ENCODE data around the gene GPR42.
"Not testable (repeated sequence)": the region's sequence is repeated elsewhere in the genome, so short reads cannot be mapped to it uniquely, and the experiment has no call there.

GPR42 gene

GRCh38 chr19:35369522-35369921, 1.3 kb upstream of the GPR42 start:
- Mint-ChIP-seq H3K4me1 (ENCODE audit: low read depth) (peaks cover 3% of the 10 kb centered on the region), H3K36me3 (ENCODE audit: low read depth) (no peaks in the 10 kb centered on the region), H3K9me3 (no peaks in the 10 kb centered on the region), H3K27ac (no peak overlapping the region), H3K4me3 (no peak overlapping the region), H3K27me3 (peaks cover 27% of the 10 kb centered on the region)

- Mint-ChIP-seq H3K4me1 (ENCODE audit: low read depth) (peaks cover 18% of the 10 kb centered on the region), H3K4me3 (no peak overlapping the region), H3K27ac (no peak overlapping the region), H3K9me3 (no peaks in the 10 kb centered on the region), H3K36me3 (ENCODE audit: low read depth) (no peaks in the 10 kb centered on the region), H3K27me3 (peaks cover 15% of the 10 kb centered on the region)
Measured at GRCh38 chr19:35373492-35373891, 2.6 kb downstream of the GPR42 start.

GRCh38 chr19:35374031-35374430, 3.2 kb downstream of the GPR42 start:
- H3K27me3 Mint-ChIP-seq = peaks cover 13% of the 10 kb centered on the region
- H3K4me1 Mint-ChIP-seq (ENCODE audit: low read depth) = peaks cover 18% of the 10 kb centered on the region
- H3K4me3 Mint-ChIP-seq; H3K9me3 Mint-ChIP-seq; H3K27ac Mint-ChIP-seq; H3K36me3 Mint-ChIP-seq (ENCODE audit: low read depth): not testable (repeated sequence)

- no peak overlapping the region for H3K27ac Mint-ChIP-seq
- H3K27me3 Mint-ChIP-seq = peaks cover 13% of the 10 kb centered on the region
- no peaks in the 10 kb centered on the region for H3K9me3 Mint-ChIP-seq
- H3K36me3 Mint-ChIP-seq (ENCODE audit: low read depth) = no peaks in the 10 kb centered on the region
- H3K4me1 Mint-ChIP-seq (ENCODE audit: low read depth) = peaks cover 18% of the 10 kb centered on the region
- H3K4me3 Mint-ChIP-seq = no peak overlapping the region
Measured at GRCh38 chr19:35375505-35376307, 4.8 kb downstream of the GPR42 start.

GRCh38 chr19:35377656-35378055, 6.8 kb downstream of the GPR42 start:
- H3K9me3 Mint-ChIP-seq = no peaks in the 10 kb centered on the region
- H3K27me3 Mint-ChIP-seq = peaks cover 17% of the 10 kb centered on the region
- H3K36me3 Mint-ChIP-seq (ENCODE audit: low read depth) = no peaks in the 10 kb centered on the region
- no peak overlapping the region for H3K27ac Mint-ChIP-seq
- no peak overlapping the region for H3K4me3 Mint-ChIP-seq
- peaks cover 18% of the 10 kb centered on the region for H3K4me1 Mint-ChIP-seq (ENCODE audit: low read depth)

- no peaks in the 10 kb centered on the region for H3K9me3 Mint-ChIP-seq
- H3K4me3 Mint-ChIP-seq = no peak overlapping the region
- H3K27me3 Mint-ChIP-seq = peaks cover 21% of the 10 kb centered on the region
- H3K27ac Mint-ChIP-seq = no peak overlapping the region
- H3K4me1 Mint-ChIP-seq (ENCODE audit: low read depth) = peaks cover 18% of the 10 kb centered on the region
- H3K36me3 Mint-ChIP-seq (ENCODE audit: low read depth) = no peaks in the 10 kb centered on the region
Measured at GRCh38 chr19:35378356-35378755, 7.5 kb downstream of the GPR42 start.

GRCh38 chr19:35379545-35379944, 8.7 kb downstream of the GPR42 start:
- H3K27ac Mint-ChIP-seq = not testable (repeated sequence)

GRCh38 chr19:35379992-35380391, 9.1 kb downstream of the GPR42 start:
- Mint-ChIP-seq H3K4me1 (ENCODE audit: low read depth) (peaks cover 10% of the 10 kb centered on the region), H3K4me3 (no peak overlapping the region), H3K9me3 (no peaks in the 10 kb centered on the region), H3K27me3 (peaks cover 25% of the 10 kb centered on the region), H3K36me3 (ENCODE audit: low read depth) (no peaks in the 10 kb centered on the region), H3K27ac (no peak overlapping the region)

More at GRCh38 chr19:35379545-35379944, 8.7 kb downstream of the GPR42 start:
- Mint-ChIP-seq H3K27me3 (peaks cover 21% of the 10 kb centered on the region), H3K4me1 (ENCODE audit: low read depth) (peaks cover 15% of the 10 kb centered on the region)
- H3K36me3 Mint-ChIP-seq (ENCODE audit: low read depth); H3K4me3 Mint-ChIP-seq; H3K9me3 Mint-ChIP-seq: not testable (repeated sequence)

- H3K36me3 Mint-ChIP-seq (ENCODE audit: low read depth) = no peaks in the 10 kb centered on the region
- H3K4me1 Mint-ChIP-seq (ENCODE audit: low read depth) = peaks cover 5% of the 10 kb centered on the region
- no peak overlapping the region for H3K4me3 Mint-ChIP-seq
- H3K27me3 Mint-ChIP-seq = peaks cover 25% of the 10 kb centered on the region
- no peak overlapping the region for H3K27ac Mint-ChIP-seq
- no peaks in the 10 kb centered on the region for H3K9me3 Mint-ChIP-seq
Measured at GRCh38 chr19:35380450-35381124, 9.7 kb downstream of the GPR42 start.

- H3K4me1 Mint-ChIP-seq (ENCODE audit: low read depth) = peaks cover 5% of the 10 kb centered on the region
- H3K27ac Mint-ChIP-seq = no peak overlapping the region
- H3K36me3 Mint-ChIP-seq (ENCODE audit: low read depth) = no peaks in the 10 kb centered on the region
- peaks cover 1% of the 10 kb centered on the region for H3K9me3 Mint-ChIP-seq
- peaks cover 25% of the 10 kb centered on the region for H3K27me3 Mint-ChIP-seq
- no peak overlapping the region for H3K4me3 Mint-ChIP-seq
Measured at GRCh38 chr19:35381318-35381717, 10.4 kb downstream of the GPR42 start.

GRCh38 chr19:35381926-35382325, 11.1 kb downstream of the GPR42 start:
- H3K27me3 Mint-ChIP-seq = peaks cover 25% of the 10 kb centered on the region
- H3K36me3 Mint-ChIP-seq (ENCODE audit: low read depth) = peaks cover 1% of the 10 kb centered on the region
- no peak overlapping the region for H3K4me3 Mint-ChIP-seq
- H3K4me1 Mint-ChIP-seq (ENCODE audit: low read depth) = peaks cover 3% of the 10 kb centered on the region
- H3K27ac Mint-ChIP-seq = no peak overlapping the region
- H3K9me3 Mint-ChIP-seq = peaks cover 6% of the 10 kb centered on the region

GRCh38 chr19:35383536-35383935, 12.7 kb downstream of the GPR42 start:
- H3K27ac Mint-ChIP-seq = no peak overlapping the region

GRCh38 chr19:35388277-35389054, 17.6 kb downstream of the GPR42 start:
- H3K27me3 Mint-ChIP-seq = peaks cover 11% of the 10 kb centered on the region
- no peaks in the 10 kb centered on the region for H3K4me1 Mint-ChIP-seq (ENCODE audit: low read depth)
- no peak overlapping the region for H3K4me3 Mint-ChIP-seq
- H3K36me3 Mint-ChIP-seq (ENCODE audit: low read depth) = peaks cover 4% of the 10 kb centered on the region
- no peak overlapping the region for H3K27ac Mint-ChIP-seq
- H3K9me3 Mint-ChIP-seq = peaks cover 9% of the 10 kb centered on the region

More at GRCh38 chr19:35383536-35383935, 12.7 kb downstream of the GPR42 start:
- Mint-ChIP-seq H3K36me3 (ENCODE audit: low read depth) (peaks cover 4% of the 10 kb centered on the region), H3K27me3 (peaks cover 18% of the 10 kb centered on the region), H3K4me3 (no peak overlapping the region), H3K4me1 (ENCODE audit: low read depth) (no peaks in the 10 kb centered on the region), H3K9me3 (peaks cover 9% of the 10 kb centered on the region)

GRCh38 chr19:35389192-35389861, 18.5 kb downstream of the GPR42 start:
- Mint-ChIP-seq H3K27ac (no peak overlapping the region), H3K27me3 (peaks cover 11% of the 10 kb centered on the region), H3K36me3 (ENCODE audit: low read depth) (peaks cover 4% of the 10 kb centered on the region), H3K4me1 (ENCODE audit: low read depth) (no peaks in the 10 kb centered on the region), H3K4me3 (no peak overlapping the region), H3K9me3 (peaks cover 9% of the 10 kb centered on the region)
